Dermis blood vessel endothelial cell (primary cell): ENCODE measurements around the gene MTR. TPM values are rescaled to one million over a fixed set of nuclear protein-coding genes. Genes with fewer than 3 reads are reported as not detected.
A peak's percentile ranks its signal among the peaks of the same experiment; 100 is the strongest.

ENCODE experiments used
- DNase-seq: peaks from one replicate; pipeline ENCODE4 v3.0.0; 2010
- total RNA-seq: library from RNA; depleted of rRNA; stranded (reverse); fragments of >200 nt; gene quantifications from 2 replicates; pipeline ENCODE4 v1.2.3, GENCODE V29; 2014

MTR gene
- total RNA-seq = 34.9 and 42.4 TPM in 2 replicates

DNA sequence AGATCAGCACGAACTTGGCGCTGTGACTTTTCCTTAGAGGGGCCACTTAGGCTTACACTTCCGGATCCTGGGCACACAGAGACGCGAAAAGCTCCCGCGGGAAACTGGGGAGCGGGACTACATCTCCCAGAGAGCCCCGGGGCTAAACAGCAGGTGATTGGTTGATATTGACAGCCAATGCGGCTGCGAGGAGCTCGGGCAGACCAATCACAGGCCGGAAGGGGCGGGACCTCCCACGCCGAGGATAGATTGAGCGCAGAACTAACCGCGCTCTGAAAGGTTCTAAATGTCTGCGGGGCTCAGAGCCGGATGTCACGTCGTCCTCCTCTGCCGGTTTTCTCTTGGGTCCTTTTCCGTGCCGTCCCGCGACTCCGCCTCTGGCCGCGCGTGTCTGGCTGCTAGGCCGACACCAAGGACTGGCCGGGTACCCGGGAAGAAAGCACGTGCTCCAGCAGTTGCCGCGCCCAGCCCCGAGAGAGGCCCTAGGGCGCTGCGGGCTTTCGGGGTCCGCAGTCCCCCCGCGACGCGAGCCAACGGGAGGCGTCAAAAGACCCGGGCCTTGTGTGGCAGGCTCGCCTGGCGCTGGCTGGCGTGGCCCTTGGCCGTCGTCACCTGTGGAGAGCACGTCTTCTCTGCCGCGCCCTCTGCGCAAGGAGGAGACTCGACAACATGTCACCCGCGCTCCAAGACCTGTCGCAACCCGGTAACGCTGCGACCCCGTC lies at the start of gene MTR:
MTR (plus strand) TSS at position 258 of the 722 bp plus-strand sequence; CDS start at position 670, 412 bp downstream.
- peak; percentile 97 for DNase-seq

DNA sequence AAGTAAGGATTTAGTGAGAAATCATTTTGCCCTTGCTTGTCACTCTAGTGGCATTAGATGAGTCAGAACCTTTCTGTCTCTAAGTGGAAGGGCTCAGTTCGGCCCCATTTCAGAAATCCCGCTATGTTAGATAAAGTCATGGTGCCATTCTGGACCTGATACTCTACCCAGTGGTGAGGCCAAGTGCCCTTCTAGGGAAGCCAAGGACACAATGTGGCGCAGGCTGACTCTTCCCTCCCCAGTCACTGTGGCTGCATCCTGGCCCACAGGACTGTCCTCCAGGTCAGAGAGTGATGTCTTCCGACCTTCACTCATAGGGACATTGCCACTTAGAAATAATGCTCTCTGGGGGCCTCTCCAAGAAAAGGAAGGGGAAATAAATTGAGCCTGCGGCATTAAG lies 48.3 kb upstream of the MTR start:
- no peak for DNase-seq

DNA sequence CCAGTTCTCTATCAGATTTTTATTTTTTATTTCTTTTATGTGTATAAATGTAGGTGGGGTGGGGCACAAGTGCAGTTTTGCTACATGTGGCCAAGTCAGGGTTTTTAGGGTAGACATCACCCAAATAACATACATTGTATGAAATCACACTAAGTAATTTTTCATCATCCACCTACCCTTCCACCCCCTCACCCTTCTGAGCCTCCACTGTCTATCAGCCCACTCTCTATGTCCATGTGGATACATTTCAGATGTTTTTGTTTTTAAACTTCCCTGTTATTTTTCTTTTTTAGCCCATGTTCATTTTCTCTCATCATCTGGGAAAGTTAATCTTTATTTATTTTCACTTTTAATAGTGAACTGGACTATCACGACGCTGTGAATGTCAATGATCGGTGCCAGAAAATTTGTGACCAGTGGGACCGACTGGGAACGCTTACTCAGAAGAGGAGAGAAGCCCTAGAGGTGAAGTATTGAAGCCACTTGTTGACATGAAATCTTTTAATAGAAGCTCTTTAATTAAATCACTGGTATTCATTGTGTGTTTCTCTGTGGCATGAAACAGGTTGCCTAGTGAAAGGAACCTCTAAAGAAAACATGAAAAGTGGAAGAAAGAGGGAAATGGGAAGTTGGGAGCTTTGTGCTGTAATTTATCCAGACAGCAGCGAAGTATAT lies 47.6 kb upstream of the MTR start:
- no peak for DNase-seq

DNA sequence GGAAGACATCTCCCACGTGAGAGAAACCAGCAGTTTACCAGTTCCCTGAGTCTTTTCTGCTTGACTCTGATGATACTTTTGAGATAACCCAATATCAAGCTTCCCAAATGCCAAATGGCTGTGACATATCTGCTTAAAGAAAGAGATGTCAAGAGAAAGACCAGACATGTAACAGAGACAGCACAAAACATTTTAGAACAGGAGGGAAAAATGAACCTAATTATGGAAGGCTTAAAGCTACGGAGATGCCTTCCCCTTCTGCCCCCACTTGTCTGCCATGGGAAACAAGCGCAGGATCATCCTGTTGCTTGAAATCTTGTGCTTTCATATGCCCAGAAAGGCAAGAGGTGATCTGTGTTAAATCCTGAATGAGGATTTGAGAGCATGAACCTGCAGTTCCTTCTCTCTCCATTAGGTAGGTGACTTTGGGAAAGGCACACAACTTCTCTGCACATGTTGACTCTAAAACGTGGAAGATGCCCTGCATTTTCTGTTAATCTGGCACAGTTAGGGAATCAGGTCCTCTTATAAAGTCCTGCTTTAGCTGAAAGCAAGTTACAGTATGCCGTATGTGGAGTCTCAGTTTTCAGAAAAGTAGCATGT lies 46.7 kb upstream of the MTR start:
- no peak for DNase-seq

DNA sequence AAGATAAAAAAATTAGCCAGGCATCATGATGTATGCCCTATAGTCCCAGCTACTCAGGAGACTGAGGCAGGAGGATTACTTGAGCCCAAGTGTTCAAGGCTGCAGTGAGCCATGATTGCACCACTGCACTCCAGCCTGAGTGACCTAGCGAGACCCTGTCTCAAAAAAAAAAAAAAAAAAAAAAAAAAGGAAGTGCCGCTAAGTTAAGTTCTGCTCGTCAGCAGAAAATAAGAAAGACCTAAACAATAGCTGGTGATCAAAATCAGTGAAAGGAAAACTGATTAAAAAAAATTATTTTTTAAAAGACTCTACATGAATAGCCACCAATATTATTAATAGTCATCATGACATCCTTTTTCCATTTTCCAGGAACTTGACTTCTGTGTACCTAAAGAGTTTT lies 44.2 kb upstream of the MTR start:
- no peak for DNase-seq

DNA sequence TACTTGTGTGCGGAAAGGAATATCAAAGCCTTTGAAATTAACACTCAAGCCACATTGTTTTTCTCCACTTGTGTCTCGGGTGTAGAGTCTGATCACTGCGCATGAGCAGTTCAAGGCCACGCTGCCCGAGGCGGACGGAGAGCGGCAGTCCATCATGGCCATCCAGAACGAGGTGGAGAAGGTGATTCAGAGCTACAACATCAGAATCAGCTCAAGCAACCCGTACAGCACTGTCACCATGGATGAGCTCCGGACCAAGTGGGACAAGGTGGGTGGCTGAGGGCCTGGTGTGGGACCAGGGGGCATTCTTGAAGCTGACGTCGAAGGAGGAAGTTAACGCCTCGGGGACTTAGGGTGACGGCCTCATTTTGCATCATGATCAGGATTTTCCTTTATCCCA lies 43.7 kb upstream of the MTR start:
- no peak for DNase-seq

DNA sequence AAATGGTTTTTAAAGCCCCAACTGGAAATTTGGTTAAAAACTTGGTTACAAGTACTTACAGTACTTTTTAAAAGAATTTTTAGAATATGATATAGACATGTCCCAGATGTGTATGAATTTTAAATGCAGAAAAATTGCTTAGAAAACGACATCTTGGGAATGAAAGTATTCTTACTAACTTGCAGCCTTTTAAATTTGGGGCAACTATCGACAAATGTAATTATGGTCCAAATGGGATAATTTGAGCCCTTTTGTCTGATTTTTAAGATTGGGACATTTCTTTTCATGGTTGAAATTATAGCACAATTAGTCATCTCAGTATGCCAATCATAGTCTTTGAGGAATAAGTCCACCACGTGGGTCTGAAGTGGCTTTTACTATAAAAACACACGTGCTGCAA lies 43.2 kb upstream of the MTR start:
- DNase-seq = no peak

DNA sequence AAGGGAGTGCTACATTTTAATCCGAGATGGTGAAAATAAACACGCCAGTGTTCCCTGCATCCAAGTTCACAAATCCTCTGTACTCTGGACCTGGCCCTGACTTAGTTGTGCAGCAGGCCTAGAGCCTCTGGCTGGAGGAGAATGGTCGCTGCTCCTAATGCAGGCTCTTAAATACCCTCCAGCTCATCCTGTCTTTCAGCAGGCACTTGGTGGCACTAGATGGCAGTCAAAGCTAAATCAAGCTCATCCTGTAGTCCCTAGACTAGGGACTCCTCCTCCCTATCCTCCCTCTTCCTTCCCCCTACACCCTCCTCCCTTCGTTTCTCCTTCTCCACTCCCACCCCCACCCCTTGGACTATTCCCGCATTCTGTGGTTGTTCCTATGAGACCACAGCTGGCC lies 41.6 kb upstream of the MTR start:
- peak; percentile 23 for DNase-seq

DNA sequence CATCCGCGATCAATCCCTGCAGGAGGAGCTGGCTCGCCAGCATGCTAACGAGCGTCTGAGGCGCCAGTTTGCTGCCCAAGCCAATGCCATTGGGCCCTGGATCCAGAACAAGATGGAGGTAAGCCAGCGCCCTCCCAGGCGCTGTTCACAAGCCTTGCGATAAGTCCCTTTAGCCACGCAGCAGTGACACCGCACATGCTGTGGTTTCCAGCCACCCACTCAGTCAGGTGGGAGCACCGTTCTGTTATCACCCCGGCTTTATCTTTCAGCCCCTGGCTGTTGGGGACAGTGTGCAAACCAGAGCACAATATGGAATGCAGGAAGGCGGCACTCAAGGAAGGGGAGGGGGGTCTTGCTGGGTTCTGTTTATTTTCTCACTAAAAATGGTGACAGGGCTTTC lies 41.1 kb upstream of the MTR start:
- DNase-seq = no peak

DNA sequence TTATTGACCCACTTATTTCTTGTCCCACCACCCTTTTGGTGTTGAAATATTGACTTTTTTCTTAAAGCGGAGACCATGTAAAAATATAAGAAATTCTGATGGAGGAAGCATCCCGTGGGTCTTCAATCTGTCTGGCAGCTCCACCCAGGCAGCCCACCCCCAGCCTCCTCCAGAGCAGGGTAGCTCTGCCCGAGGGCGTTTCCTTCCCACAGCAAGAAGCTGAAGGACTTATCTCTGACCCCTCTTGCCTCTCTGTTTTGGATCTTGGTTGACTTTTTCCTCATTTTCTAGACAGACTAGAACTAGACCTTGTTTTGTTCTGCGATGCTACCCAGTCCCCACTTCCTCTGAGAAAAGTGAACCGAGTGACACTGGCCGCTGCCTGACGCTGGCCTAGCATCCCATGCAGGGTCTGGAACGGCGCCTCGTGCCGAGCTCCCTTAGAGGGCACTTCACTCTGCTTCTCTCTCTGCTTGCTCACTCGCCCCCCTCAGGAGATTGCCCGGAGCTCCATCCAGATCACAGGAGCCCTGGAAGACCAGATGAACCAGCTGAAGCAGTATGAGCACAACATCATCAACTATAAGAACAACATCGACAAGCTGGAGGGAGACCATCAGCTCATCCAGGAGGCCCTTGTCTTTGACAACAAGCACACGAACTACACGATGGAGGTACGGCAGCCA lies 40.4 kb upstream of the MTR start:
- no peak for DNase-seq

DNA sequence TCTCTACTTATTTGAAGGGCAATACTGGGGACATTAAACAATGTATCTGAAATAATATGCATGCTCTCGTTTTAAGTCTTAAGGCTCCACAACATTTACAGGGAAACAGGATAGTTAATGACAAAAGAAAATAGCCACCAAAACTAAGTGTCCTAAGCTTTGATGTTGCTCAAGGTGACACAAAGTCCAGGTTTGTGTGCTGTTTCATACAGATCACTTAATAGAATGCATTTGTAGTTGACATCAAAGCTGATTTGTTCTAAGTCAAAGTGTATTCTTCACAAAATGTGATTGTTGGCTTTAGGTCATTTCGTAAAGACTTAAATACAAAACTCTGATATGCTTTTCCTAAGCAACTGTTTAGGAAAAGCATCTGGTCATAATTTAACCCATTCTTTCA lies 37.5 kb upstream of the MTR start:
- DNase-seq = no peak

DNA sequence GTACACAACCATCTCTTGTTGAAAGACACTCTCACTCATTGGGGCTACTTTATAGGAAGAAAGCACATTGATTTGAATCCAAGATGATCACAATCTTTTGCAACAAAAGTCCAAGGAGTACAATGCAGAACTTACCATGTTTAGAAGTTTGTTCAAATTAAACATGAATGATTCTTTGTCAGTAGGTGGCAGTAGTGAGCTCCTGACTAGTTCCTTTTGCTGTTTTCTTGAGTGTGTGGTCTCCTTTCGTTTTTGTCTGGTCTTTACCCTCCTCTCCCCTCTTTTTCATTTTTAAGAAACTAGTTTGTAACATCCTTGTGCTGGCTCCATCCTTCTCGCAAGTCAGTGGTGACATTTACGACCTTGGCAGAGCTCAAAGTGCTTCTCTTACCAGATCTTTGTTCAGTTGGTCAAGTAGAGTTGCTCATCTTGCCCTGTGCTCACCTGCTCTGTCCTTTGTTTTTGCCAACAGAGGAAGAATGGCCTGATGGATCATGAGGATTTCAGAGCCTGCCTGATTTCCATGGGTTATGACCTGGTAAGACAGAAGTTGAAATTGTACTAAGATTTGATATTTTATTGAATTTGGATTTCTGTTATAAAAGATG lies 35.7 kb upstream of the MTR start:
- DNase-seq = peak; percentile 70

DNA sequence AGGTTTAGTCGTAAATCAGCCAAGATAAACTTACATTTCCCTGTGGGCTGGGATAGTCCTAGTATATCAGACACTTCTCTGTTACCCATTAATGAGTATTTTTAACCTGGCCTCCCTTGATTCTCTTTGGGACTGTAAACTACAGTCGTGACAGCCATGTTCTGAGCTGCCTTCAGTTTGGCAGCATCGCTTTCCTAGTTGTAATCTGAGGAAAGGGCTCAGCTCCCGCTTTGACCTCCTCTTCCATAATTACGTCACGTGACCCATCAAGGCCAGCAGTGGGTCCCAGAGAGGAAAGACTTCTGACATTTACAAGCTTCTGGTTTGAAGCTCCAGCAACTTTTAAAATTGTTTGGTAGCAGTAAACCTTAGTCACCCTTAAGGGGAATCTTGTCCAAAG lies 34.6 kb upstream of the MTR start:
- DNase-seq = no peak

DNA sequence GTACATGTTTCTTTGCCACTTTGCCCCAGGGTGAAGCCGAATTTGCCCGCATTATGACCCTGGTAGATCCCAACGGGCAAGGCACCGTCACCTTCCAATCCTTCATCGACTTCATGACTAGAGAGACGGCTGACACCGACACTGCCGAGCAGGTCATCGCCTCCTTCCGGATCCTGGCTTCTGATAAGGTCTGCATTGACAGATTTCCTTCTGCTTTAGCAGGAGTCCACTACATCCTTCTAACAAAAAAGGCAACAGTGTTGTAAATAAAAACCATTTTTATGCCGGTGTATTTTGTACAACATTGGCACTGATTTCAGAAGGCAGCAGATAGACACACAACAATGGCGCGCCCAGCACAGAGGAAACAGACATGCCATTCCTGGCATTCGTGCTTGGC lies 34.1 kb upstream of the MTR start:
- no peak for DNase-seq

DNA sequence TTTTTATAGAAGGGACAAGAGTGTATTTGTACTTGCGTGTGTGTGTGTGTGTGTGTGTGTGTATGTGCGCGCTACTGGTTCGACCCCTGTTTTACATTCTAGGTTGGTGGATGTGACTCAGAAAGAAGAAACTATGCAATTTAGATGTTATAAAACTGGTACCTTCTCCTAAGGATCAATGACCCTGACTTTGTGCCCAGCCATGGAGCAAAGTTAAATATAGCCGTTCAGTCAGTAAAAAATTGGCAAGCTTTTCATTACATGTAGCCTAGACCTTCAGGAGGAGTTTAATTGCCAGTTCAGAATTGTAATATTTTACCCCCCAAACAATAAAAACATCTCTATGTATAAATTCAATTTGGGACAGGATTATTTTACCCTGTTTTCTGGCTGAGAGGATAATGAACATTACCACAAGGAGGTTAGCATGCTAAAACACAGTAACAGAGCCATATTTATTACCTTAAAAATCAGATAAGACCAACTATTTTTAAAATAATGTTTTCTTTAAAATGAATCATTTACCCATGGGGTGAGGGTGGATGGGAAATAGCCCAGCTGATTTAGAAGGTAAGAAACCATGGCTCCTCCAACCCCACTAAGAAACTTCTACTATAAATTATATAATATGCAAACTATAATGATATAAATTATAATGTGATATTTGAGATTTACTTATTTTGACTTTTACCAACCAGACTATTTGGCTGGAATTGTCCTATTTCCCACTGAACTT lies 33.5 kb upstream of the MTR start:
- no peak for DNase-seq

DNA sequence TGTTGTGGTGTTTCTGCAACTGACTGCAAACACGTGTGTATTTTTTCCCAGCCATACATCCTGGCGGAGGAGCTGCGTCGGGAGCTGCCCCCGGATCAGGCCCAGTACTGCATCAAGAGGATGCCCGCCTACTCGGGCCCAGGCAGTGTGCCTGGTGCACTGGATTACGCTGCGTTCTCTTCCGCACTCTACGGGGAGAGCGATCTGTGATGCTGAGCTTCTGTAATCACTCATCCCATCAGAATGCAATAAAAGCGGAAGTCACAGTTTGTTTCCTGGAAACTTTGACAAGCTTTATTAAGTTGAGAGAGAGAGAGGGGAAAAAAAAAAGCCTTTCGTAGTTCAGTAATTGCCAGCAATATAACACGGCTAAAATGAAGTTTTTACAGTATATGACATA lies 32.7 kb upstream of the MTR start:
- peak; percentile 63 for DNase-seq

DNA sequence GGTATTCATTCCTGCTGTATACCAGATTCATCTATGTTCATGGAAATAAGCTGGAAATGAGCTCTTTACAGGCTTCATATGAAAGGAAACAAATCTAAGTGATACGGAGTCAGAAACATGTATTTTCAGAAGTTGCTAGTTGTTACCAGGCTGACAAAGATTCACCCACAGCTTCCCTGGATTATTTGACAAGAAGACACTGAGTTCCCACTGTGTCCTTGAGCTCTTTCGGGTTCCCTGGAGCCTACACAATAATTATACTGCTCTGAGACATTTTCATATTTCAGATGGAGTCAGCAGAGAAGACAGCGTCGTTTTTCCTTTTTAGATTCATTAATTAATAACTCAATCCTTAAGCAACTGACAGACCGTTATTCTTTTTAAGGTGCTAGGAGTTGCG lies 29.3 kb upstream of the MTR start:
- DNase-seq = no peak

DNA sequence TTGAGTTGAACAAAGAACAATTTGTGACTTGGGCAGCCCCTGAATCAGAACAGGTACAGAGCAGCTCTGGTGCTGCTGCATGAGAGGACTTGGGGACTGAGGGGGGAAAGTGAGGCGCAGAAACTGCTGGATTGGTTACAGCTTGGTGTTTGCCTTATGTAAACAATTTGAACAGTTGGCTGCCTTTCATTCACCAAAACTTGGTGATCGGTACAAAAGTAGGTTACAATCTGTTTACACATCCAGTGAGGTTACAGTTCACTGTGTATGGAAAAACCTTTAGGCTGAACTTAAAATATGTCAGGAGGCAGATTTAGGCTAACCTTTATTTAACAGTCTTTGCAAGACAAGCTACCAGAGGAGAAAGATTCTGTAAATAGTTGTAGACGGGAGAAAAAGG lies 28.6 kb upstream of the MTR start:
- no peak for DNase-seq

DNA sequence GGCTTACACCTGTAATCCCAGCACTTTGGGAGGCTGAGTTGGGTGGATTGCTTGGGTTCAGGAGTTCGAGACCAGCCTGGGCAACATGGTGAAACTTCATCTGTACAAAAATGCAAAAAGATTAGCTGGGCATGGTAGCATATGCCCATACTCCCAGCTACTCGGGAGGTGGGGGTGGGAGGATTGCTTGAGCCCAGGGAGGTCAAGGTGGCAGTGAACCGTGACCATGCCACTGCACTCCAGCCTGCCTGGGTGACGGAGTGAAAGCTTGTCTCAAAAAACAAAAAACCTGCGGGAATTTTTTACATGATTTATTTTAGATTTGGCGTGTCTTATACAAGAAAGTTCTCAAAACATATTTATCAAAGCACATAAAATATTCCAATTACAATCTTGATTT lies 27.8 kb upstream of the MTR start:
- DNase-seq = no peak

DNA sequence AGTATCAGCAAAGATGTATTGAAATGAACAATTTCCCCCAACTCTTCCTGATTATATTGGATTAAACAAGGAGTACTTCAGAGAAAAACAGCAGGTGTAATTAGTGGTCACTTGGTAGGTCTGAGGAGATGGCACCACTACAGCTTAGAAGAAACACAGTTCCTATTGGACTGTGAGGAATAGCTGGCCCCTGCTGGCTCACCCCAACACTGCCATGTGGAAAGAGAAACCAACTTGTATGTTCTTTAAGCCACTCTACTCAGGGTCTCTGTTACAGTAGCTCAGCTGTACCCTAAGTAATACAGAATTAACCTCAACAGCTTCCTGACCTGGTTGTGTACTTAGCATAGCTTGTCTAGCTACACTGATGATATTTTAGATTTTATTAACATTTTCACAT lies 26.5 kb upstream of the MTR start:
- DNase-seq = no peak

DNA sequence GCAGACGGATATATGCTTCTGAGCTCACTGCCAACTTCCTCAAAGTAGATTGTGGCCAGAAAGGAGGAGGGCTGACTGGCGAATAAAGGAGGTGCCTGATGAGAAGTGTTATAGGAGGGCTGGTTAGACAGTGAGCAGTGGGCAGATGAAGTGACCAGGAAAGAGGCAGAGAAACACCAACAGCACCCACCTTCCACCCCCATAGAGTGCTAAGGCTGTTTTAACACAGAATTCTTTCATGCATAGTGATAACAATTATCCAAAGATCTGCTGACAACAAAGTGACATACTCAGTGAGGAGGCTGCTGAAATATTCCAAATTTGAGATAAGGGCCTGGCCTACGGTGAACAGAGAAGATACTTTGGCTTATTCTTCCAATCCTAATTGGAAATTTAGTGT lies 21.2 kb upstream of the MTR start:
- no peak for DNase-seq

DNA sequence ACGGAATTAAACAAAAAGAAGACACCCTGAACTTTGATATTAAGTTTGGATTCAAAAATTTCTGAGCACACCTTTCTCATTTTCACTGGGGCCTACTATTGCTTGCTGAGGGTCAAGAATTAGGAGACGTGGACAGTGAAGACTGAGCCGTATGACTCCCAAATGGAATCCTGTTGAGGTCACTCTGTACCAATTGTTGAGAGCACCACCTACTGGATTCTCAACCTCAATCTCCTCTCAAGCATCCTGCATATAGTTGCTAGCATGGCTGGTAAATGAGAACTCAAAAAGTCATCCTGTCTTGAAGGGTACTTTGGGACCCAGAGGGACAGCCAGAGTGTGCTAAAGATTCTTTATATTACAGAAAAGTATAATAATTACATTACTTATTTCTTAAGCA lies 20.2 kb upstream of the MTR start:
- peak; percentile 66 for DNase-seq

DNA sequence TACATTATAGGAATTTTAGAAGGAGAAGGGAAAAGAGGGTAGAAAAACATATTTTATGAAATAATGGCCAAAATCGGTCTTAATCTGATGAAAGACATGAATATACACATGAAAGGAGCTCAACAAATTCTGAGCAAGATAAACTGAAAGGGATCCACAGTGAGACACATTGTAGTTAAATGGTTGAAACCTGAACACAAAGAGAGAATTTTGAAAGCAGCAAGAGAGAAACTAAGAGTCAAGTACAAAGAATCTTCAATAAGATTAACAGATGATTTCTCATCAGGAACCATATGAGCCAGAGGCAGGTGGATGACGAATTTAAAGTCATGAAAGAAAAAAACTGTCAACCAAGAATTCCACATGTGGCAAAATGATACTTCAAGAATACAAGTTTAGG lies 15.8 kb upstream of the MTR start:
- DNase-seq = no peak
